HG02798 (cell line): ENCODE measurements around the gene PPP3R1.

Experiments
- ATAC-seq: cut with Tn5 transposase; IDR thresholded peaks from one replicate; pipeline ENCODE4 v1.9.1; 2021; ENCODE audit warnings: mild to moderate bottlenecking; ENCODE audit not compliant: unreplicated experiment, poor library complexity

The PPP3R1 gene

DNA sequence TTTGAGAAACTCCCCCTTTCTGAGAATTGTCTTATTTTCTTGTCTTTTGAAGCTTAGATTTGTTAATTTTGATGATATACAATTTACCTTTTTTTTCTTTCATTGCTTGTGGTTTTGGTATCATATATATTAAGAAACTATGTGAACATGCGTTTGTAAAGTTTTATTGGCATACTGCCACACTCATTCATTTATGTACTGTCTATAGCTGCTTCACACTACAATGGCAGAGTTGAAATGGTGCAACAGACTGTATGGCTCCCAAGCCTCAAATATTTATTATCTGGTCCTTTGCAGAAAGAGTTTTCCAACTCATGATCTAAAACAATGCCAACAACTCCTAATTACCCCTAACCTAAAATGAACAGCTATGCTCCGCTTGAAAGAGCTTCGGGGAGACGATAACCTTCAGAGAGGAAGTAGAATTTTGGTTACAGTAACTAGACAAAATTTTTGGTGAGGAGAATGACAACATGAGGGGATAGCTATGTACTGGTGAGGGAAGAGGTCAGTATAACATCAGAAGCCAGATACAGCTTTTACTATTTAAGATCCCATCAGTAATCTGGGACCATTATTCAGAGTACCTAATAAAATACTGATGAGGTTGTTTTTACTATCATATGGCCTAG, 16.1 kb downstream of the PPP3R1 start:
- ATAC-seq: no peak

DNA sequence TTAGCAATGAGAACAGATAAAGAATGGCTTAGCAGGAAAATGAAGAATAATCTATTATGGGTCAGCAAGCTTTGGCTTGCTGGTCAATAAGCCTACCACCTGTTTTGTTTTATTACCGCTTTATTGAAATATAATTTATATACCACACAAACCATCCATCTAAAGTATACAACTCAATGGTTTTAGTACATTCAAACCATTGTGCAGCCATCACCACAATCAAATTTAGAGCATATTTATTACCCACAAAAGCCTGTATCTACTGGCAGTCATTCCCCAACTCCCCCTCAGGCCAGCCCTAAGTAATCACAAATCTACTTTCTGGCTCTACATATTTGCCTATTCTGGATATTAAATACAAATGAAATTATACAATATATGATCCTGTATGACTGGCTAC, 17.2 kb downstream of the PPP3R1 start:
- no peak for ATAC-seq

DNA sequence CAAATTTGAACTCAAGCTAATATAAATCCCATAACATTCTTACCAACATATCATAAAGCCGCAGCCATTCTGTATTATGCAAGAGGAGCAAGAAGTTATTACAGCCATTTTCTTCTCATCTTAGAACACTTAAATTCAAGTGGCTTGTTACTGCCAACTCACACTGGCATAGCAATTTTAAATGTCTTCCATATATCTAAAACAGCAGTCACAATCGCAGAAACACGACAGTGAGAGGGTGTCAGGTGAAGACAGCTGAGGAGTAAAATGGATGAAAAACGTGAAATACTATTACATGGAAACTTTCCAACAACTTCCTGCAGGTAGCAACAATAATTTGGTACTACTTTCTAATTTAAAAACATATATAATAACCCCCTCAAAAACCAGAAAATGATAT, 17.9 kb downstream of the PPP3R1 start:
- ATAC-seq: no peak

DNA sequence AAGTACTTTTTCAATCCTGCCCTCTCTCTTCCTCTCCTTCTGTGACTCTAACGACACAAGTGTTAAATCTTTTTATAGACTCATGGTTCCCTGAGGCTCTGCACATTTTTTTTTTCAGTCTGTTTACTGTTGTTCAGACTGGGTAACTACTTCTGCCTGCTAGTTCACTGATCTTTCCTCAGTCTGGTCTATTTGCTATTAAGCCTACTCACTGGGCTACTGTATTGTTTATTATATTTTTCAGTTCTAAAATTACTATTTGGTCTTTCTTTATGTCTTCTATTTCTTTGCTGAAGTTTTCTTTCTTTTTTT, 21.3 kb downstream of the PPP3R1 start:
- no peak for ATAC-seq

DNA sequence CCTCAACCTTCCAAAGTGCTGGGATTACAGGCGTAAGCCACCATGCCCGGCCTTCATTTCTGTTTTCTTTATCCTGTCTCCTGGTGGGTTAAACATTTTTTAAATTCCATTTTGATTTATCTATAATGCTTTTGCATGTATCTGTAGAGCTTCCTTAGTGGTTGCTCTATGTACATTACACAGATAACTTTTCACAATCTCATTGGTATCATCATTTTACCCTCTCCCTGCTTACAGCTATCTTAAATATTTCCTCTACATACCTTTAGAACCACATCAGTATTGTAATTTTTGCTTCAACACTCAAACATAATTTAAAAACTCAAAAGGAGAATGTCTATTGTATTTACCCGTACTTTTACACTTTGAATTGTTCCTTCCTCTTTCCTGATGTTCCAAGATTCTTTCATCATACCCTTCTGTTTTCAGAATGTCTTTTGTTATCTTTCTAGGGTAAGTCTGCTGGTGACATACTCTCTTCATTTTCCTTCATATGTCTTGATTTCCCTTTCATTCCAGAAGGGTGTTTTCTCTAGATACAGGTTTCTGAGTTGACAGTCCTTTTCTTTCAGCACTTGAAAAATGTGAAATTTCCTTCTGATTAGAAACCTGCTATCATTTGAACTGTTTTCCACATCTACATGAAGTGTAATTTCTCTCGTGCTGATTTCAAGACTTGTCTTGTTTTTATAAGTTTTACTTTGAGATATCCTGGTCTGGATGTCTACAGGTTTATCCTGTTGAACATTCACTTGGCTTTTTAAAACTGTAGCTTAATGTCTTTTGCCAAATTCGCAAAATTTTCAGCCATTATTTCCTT, 21.9 kb downstream of the PPP3R1 start:
- ATAC-seq: no peak

DNA sequence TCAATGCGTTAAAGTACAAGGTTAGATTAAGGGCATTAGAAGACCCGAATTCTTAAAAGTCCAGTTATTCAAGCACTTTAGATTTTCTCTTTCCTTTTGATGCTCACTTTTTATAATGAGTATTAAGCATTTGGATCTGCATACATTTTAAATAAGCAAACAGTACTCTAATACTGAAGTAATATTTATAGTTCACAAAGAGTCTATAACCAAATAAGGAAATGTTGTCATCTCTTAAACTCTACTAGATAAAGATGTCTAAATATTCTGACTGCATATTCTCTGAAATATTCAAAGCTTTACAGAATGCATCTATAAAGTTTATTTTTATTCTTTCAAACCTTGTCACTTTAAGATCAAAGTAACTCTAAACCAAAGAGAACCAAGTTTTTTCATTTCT, 25.5 kb downstream of the PPP3R1 start:
- no peak for ATAC-seq

DNA sequence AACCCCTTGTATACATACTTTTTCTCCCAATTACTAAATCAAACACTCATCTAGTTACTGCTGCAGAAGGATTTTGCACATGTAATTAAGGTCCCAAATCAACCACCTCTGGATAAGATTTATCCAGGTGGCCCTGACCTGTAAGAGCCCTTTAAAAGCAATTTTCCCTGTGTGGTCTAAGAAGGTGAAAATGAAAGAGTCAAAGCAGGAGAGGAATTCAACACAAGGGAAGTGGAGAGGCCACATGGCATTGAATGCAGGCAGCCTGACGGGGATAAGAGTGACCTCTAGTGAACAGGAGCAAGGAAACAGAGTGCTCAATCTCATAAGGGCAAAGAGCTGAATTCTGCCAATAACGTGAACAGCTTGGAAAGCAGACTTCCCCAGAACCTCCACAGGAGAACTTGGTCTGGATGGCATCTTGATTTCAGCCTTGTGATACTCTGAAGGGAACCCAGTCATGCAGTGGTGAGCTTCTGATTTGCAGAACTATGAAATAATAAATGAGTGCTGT, 27.2 kb downstream of the PPP3R1 start:
- ATAC-seq: peak; percentile 88

DNA sequence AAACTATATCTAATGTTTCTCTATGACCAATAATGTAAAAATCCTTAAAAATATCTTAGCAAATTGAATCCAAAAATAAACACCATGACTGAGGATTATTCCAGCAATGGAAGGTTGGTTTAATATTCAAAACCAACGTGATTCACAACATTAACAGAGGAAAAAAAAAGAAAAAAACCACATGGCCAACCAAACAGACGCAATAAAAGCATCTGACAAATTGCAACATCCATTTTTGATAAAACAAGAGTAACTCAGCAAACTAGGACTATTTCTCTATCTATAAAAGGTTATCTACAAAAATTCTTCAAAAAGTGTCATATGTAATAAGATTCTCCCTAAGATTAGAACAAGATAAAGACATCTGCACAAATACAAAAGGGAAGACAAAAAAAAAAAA, 28.9 kb downstream of the PPP3R1 start:
- no peak for ATAC-seq

DNA sequence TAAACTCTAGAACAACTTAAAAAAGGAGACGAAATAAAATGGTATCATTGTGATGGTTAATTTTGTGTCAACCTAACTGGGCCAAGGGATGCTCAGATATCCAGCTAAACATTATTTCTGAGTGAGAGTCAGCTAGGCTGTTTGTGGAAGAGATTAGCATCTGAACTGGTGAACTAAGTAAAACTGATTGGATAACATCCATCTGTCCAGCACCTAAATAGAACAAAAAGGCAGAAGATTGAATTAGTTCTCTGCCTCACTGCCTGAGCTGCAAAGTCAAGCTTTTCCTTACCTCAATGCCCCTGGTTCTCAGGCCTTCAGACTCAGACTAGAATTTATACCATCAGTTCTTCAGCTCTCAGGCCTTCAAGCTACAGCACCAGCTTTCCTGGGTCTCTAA, 30.0 kb downstream of the PPP3R1 start:
- ATAC-seq: no peak

DNA sequence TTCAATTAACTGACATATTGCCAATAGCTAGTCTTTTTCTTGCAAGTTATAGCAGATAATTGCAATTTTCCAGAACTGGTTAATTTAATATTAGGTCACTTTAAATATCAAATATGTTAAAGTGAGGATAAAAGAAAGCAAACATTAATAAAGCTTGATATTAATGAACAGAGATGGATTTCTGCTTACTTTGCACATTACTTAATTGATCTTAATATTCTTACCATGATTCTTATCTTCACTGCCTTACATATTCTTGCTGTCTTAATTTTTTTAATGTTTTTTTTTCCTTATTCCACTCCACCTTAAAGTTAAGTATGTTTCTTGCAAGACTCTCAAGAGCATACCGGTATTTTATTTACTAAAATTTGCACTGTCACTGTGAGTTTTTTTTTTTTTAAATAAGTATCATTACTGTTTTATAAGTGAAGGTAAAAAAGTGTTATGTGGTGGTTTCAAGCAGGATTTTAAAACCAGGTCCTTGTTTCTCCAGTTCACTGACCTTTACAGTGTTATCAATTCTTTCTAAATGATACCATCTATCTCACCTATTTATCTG, 33.9 kb downstream of the PPP3R1 start:
- ATAC-seq: no peak

DNA sequence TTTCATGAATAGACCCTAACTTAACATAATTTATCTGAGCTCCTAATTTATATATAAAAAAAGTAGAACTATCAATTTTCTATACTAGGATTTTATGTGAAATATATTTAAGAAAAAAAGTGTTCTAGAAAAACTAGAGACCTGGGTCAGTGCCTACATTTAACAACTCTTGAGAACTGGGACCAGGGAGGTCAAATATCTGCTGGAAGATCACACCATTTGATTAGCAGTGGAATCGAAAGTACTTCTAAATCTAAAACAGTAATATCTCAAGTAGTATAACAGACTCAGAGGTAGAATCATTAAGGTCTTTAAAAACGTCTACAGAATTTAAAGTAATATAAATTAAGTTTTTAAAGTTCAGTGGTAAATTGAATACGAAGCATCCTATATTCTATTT, 34.6 kb downstream of the PPP3R1 start:
- no peak for ATAC-seq

DNA sequence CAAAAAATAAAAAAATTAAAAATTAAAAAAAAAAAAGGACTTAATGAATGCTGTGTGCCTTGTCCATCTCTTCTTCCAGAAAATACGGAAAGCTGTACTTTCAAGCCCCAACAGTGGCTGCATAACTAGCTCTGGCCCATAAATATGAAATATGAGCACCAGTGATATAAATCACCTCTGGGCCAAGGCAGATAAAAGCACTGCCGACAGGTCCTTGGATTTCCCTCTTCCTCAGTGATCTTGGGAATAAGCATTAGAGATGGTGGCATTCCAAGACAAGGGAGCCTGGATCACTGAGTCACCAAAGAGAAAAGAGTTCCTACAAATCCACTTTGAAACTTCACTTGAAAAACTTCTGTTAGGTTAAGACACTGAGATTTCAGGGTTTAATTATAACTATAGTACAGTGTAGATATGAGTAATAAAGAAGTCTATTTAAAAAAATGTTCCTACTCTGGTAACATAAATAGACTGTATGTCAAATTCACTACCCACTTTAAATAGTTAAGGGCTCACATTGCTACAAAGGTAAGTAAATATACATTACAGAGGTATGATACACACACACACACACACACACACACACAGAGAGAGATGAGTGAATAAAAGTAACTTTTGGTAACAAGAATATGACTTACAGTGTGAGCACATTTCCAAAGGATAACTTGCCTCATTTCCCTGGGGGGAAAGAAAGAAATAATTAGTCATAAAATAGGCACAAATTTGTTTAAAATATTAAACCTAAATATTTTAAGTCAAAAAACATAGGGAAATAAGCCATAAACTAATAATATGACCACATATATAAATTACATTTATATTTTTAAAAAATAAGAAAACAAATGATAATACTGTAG, 35.6 kb downstream of the PPP3R1 start:
- no peak for ATAC-seq

DNA sequence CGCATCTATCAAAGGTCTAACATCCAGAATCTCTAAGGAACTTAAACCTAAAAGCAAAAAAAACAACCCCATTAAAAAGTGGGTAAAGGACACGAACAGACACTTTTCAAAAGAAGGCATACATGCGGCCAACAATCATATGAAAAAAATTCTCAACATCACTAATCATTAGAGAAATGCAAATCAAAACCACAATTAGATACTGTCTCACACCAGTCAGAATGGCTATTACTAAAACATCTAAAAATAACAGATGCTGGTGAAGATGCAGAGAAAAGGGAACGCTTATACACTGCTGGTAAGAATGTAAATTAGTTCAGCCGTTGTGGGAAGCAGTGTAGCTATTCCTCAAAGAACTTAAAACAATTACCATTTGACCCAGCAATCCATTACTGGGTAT, 38.0 kb downstream of the PPP3R1 start:
- peak; percentile 87 for ATAC-seq

DNA sequence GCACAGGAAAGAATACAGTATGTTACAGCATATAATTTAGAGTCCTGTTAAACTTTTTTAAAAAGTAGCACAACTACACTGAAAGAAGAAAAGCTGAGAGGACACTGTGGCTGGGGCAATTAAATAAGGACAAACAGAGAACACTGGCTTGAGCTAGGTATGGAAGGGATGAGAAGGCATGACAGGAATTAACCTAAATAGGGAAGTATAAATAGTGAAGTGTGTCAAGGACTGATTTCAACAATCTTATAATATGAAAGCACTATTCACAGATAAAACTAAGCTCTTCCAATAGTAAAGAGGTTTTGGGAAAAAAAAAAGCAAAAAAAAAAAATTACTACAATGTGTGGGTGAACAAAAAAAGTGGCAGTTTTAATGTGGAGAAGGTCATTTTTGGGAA, 45.5 kb downstream of the PPP3R1 start:
- ATAC-seq: no peak

DNA sequence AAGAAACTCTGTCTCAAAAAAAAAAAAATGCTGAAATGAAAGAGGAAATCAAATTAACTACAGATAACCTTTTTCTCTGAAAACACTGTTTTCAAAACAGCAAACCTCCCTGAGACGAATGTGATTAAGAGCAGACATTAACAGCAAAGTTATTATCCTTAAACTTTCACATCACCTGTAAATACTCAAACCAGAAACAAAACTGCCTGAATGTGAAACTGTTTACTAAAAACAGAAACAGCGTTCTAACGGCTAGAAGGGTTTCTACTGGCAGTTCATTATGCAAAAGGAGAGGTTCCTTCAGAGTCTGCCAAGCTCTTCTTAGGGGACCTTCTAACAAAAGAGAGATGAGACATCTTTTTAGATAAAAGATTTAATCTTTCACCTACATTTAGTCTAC, 48.7 kb downstream of the PPP3R1 start:
- peak; percentile 97 for ATAC-seq

DNA sequence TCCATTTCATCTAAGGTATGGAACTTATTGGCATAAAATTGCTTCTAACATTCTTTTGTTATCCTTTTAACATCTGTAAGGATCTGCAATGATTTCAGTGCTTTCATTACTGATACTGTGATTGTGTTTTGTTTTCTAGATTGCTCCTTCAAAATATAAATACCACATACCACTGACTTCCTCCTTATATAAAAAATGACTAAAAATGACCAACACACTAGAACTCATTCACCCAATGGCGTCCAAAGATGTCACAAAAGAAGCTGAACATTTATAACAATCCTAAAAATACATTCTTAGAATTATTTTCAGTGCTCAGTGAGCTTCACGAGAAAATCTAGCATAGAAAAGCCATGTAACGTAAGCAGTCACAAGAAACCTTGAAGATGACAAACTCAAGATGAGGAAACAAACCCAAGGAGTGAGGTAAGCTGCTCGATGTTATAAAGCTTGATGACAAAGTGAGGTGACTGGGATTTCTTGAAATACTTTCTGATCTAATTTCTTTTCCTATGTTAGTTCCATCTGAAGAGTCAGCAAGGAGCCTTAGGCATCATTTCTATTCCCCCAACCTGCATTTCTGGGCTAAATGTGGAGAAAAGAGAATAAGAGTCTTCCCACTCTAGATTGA, 52.1 kb downstream of the PPP3R1 start:
- ATAC-seq: no peak

DNA sequence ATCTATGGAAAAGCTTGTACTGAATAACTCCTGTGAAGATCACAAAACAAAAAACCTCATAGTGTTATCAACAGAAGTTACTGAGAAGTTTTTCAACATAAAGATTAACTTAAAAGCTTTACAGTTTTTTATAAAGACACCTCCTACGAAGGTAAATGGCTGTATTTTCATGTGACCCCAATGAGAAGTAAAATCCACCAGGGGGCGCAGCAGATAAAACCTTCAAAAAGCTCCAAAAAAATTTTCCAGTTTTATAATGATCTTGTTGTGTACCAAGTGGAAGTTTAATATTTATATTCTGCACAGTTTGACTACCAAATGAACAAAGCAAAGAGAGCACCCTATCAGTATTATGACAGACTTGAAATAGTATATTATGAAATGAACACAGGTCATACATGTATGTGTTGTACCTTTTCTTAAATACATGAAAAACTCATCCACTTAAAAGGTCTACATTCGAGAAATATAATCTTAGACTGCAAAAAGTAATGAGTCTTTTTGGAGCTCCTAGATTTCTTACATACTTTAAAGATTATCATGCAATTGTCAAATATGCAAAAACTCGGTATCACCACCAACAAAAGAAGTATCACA, 56.1 kb downstream of the PPP3R1 start:
- ATAC-seq: no peak

DNA sequence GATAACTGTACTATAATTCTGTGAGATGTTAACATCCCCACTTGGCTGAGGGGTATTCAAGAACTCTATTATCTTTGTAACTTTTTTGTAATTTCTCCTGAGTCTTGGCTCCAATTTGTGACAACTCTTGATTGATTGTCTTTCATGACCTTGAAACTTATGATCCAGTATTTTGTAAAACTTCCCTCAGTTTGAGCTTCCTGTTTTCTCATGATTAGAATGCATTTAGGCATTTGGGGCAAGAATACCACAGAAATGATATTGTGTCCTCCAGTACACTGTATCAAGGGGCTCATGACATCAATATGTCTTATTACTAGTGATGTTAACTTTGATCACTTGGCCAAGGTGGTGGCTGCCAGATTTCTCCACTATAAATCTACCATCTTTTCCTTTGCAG, 57.2 kb downstream of the PPP3R1 start:
- no peak for ATAC-seq

DNA sequence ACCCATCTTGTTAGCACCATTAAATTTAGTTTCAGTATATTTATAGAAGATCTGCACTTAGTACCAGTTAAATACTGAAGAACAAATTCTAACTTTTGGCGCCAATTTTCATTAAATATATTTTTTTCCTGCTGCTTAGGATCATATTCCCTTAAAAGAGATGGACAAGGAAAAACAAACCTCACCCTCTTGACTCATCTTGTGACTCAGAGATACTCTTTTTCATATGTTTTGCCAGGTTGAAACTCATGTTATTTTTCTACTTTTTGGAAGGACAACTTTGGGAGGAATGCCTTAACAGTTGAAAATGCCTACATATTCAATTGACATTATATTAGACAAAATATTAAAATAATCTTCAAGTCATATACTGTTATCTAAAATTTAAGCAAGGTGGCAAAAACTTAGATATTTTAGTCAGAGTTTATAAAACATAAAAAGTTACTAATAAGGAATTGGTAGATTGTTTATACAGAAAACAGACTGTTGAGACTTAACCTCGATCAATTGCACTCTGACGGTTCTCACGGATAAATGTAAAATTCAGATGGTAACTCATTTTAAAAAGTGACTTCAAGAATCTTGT, 58.5 kb downstream of the PPP3R1 start:
- no peak for ATAC-seq

DNA sequence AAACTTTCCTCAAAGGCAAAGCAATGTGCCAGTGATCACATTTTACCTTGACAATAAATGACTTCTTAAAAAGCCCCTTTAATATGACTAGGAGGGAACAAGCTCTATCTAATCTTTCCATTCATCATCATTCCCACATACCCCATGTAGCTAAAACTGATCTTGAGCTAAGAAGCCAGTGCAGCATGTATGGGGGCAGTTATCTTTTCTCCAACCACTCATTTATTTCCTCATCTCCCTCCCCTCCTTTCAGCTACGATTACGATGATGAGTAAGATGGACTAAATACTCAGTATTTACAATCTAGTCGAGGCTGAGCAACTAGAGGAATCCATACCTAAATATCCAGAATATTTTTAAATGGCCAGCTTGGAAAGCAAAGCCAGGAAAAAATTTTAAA, 59.2 kb downstream of the PPP3R1 start:
- ATAC-seq: no peak
